AG10803 (cell line): ENCODE data around the gene LILRB3.

Source experiments
- DNase-seq: peaks from one replicate; pipeline ENCODE4 v3.0.0; 2010; ENCODE audit warnings: low read depth
- H3K4me3 ChIP-seq: 2 replicates; pipeline ENCODE4 v1.5.1; 2011; ENCODE audit warnings: mild to moderate bottlenecking, low read length, control low read depth
- TF ChIP-seq, protein P1 (sequence below): conservative IDR thresholded peaks from 2 replicates; pipeline ENCODE4 v1.5.1; 2011; ENCODE audit warnings: mild to moderate bottlenecking, low read length, control low read depth, inconsistent platforms

Gene LILRB3

DNA sequence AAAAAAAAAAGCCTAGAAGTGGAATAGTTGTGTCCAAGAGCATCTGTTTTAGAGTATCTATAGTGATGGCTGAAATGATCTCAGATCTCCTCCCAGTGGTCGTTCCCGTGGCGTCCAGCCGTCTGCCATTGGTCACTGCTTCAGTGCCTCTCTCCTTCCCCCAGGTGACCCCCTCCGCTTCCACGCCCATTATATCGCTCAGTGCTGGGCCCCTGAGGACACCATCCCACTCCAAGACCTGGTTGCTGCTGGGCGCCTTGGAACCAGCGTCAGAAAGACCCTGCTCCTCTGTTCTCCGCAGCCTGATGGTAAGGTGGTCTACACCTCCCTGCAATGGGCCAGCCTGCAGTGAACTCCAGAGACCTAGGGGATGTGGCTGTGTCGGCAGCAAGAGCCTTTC lies 29.8 kb downstream of the LILRB3 start:
- no peak for DNase-seq
- TF ChIP-seq, protein P1, sequence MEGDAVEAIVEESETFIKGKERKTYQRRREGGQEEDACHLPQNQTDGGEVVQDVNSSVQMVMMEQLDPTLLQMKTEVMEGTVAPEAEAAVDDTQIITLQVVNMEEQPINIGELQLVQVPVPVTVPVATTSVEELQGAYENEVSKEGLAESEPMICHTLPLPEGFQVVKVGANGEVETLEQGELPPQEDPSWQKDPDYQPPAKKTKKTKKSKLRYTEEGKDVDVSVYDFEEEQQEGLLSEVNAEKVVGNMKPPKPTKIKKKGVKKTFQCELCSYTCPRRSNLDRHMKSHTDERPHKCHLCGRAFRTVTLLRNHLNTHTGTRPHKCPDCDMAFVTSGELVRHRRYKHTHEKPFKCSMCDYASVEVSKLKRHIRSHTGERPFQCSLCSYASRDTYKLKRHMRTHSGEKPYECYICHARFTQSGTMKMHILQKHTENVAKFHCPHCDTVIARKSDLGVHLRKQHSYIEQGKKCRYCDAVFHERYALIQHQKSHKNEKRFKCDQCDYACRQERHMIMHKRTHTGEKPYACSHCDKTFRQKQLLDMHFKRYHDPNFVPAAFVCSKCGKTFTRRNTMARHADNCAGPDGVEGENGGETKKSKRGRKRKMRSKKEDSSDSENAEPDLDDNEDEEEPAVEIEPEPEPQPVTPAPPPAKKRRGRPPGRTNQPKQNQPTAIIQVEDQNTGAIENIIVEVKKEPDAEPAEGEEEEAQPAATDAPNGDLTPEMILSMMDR, result no peak
- H3K4me3 ChIP-seq, result no peak overlapping the region

- H3K4me3 ChIP-seq, result peak overlapping the region; percentile 72
- TF ChIP-seq, protein P1, result no peak
- no peak for DNase-seq
These were observed 30.9 kb downstream of the LILRB3 start for GRCh38 chr19:54191811-54192453.

DNA sequence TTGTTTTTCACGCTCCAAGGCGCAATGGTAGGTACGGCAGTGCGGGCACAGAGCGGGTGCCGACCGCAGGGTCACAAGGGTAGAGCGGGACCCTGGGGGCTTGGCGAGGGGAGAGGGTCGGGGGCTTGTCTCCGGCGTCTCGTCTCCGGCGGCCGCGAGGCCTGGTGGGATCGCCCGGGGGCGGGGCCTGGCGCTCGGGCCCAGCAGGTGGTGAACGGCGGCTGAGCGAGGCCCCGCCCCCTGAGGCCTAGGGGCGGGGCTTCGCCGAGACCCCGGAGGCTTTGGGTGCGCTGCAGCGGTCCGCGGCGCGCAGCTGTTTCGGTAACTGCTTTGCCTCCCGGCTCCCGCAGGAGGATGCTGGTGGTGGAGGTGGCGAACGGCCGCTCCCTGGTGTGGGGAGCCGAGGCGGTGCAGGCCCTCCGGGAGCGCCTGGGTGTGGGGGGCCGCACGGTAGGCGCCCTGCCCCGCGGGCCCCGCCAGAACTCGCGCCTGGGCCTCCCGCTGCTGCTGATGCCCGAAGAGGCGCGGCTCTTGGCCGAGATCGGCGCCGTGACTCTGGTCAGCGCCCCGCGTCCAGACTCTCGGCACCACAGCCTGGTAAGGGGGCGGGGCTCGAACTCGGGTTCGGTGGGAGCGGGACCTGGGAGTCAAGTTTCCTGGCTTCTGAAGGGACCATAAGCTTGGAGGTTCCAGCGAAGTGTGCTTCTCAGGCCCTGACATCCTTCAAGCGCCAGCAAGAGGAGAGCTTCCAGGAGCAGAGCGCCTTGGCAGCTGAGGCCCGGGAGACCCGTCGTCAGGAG lies 31.6 kb downstream of the LILRB3 start, which contains the start of gene TSEN34:
TSS of gene TSEN34 (plus strand) at position 298 of the 800 bp plus-strand sequence. CDS start at position 355, 57 bp downstream.
- H3K4me3 ChIP-seq, result peak within 1 kb of the TSS; percentile 72
- TF ChIP-seq, protein P1, result no peak
- peak; percentile 44 for DNase-seq

- peak overlapping the region; percentile 72 for H3K4me3 ChIP-seq
- TF ChIP-seq, protein P1, result no peak
- peak; percentile 99 for DNase-seq
These were observed 32.2 kb downstream of the LILRB3 start for GRCh38 chr19:54190503-54191010.

DNA sequence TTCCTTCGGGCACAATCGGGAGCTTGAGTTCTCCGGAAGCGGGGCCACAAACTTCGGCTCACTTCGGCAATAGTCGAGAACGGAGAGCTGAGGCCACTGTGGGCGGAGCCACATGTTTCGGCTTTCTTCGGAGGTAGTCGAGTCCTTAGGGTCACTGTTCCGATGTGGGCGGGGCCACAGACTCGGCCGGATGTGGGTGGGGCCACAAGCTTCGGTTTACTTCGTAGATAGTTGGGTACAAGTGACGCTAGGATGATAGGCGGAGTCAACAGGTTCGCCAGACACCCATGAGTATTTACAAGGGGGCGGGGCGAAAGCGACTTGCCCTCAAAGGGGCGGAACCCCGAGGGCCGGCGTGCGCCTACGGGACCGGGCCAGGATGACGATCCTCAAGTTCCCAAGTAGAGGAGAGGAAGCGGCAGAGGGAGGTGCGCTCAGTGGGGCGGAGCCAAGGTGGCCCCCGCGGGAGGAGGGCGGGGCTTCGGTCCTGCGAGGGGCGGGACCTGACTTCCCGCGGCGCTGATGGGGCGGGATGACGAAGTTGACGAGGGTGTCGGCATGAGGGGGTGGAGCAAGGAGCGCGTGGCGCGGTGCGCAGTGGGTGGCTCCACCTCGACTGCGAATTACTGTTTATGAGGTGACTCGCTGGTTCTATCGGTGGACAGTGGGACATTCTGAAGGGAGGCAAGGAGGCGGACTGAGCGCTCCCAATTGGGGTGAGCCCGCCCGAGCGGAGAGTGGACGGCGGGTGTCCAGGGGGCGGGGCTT lies 32.9 kb downstream of the LILRB3 start:
- TF ChIP-seq, protein P1, result no peak
- H3K4me3 ChIP-seq, result peak overlapping the region; percentile 72
- peak; percentile 100 for DNase-seq

DNA sequence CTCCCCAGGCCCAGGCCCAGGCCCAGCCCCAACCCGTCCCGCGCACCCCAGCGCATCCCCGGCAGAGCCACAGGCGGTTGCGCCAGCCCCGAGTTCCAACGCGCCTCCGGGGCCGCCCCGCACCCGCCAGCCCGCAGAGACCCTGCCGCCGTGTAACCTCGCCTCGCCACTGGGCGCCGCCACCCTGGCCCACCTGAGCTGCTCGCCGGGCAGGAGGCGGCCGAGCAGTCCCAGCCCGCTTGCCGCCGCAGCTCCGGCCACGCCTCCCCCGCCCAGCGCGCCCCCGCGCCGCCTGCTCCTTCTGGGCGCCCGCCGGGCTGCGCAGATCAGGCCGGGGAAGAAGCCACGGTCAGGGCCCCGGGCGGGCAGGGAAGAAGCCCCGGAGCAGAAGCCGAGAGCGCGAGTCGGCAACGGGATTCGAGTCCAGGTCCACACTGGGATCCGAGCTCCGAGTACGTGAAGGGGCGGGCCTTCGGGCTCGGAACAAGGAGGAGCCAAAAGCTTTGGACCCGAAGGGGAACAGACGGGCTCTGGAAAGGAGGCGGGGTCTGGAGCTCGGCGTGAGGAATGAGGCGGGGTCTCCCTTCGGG lies 33.6 kb downstream of the LILRB3 start, which contains the start of gene MBOAT7:
TSS of gene MBOAT7 (minus strand) at position 436 of the 590 bp plus-strand sequence. CDS start 1,072 bp downstream, outside the sequence.
- TF ChIP-seq, protein P1, result no peak
- H3K4me3 ChIP-seq, result peak within 1 kb of the TSS; percentile 72
- no peak for DNase-seq
